Measurements from ENCODE around the gene MT1X.

MT1X gene

DNA sequence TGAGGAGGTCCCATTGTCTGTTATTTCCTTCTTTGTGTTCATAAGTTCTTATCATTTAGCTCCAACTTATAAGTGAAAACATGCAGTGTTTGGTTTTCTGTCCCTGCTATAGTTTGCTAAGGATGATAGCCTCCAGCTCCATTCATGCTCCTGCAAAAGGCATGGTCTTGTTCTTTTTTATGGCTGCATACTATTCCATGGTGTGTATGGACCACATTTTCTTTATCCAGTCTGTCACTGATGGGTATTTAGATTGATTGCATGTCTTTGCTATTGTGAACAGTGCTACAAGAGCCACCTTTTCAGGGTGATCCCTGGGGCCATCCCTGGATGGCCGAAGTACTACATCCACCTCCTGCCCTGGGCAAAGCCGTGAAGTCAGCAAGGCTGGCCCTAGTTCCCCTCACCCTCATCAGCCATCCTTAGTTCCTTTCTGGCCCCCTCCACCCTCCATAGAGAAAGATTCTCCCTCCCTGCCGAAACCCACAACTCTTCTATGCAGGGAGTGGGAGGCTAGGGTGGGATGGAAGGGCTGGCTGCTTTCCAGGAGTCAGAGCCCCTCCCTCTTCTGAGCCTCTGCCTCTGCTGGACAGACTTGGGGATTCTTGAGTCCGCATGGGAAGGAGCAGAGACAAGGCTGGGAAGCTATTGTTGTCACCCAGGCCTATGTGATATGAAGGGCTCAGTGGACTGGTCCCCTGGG, 8.3 kb downstream of the MT1X start:
- H3K79me2 ChIP-seq (ENCODE audit: insufficient read depth, low read length): no peaks in the 10 kb centered on the region
- H3K9ac ChIP-seq (ENCODE audit: low read depth, low read length, poor library complexity, severe bottlenecking): no peak overlapping the region
- no peaks in the 10 kb centered on the region for H3F3A ChIP-seq (ENCODE audit: low read depth)
- no peak overlapping the region for H3K4me3 ChIP-seq (ENCODE audit: low read length, poor library complexity, severe bottlenecking)
- H3K9me3 ChIP-seq (ENCODE audit: insufficient read depth, low read depth, low read length): no peaks in the 10 kb centered on the region
- H3K4me2 ChIP-seq (ENCODE audit: low read depth, low read length, poor library complexity, severe bottlenecking): no peak overlapping the region
- H3K4me1 ChIP-seq (ENCODE audit: insufficient read depth, low read length, poor library complexity, severe bottlenecking): no peaks in the 10 kb centered on the region
- H3K36me3 ChIP-seq (ENCODE audit: insufficient read depth, low read length): no peaks in the 10 kb centered on the region
- H2AFZ ChIP-seq (ENCODE audit: low read length): no peak overlapping the region
- no peaks in the 10 kb centered on the region for H3K9me2 ChIP-seq (replicated peaks; ENCODE audit: low read depth, low read length)
- no peaks in the 10 kb centered on the region for H3K27me3 ChIP-seq (ENCODE audit: insufficient read depth, low read length, poor library complexity, severe bottlenecking)
- TF ChIP-seq CTCF (conservative IDR thresholded peaks at IDR 0.05; ENCODE audit: low read length) (no peak), EZH2phosphoT487 (IDR thresholded peaks at IDR 0.05; ENCODE audit: borderline replicate concordance) (no peak)
- no peaks in the 10 kb centered on the region for H4K20me1 ChIP-seq (ENCODE audit: insufficient read depth, low read length, poor library complexity, severe bottlenecking)

DNA sequence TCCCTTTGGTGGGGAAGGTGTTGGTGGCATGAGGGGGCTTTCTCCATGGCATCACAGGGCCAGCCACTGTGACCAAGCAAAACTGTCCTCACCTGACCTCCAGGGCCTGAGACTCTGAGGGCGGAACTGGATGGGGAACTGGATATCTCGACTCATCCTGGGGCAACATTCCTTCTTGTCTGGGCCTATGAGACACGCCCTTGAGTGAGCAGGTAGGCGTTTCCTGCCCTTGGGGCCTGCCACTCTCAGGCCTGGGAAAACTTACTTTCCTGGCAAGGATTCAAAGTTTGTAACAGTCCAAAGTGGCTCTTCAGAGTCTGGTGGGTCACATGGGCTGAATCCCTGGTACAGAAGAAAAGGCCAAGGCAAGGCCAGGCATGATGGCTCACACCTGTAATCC, 9.6 kb downstream of the MT1X start:
- Histone ChIP-seq H3K9me2 (replicated peaks; ENCODE audit: low read depth, low read length) (no peaks in the 10 kb centered on the region), H2AFZ (ENCODE audit: low read length) (no peak overlapping the region), H3K4me2 (ENCODE audit: low read depth, low read length, poor library complexity, severe bottlenecking) (no peak overlapping the region), H3K9ac (ENCODE audit: low read depth, low read length, poor library complexity, severe bottlenecking) (no peak overlapping the region), H3K9me3 (ENCODE audit: insufficient read depth, low read depth, low read length) (no peaks in the 10 kb centered on the region), H4K20me1 (ENCODE audit: insufficient read depth, low read length, poor library complexity, severe bottlenecking) (no peaks in the 10 kb centered on the region), H3K4me1 (ENCODE audit: insufficient read depth, low read length, poor library complexity, severe bottlenecking) (no peaks in the 10 kb centered on the region), H3F3A (ENCODE audit: low read depth) (no peaks in the 10 kb centered on the region), H3K27me3 (ENCODE audit: insufficient read depth, low read length, poor library complexity, severe bottlenecking) (no peaks in the 10 kb centered on the region), H3K4me3 (ENCODE audit: low read length, poor library complexity, severe bottlenecking) (no peak overlapping the region), H3K79me2 (ENCODE audit: insufficient read depth, low read length) (no peaks in the 10 kb centered on the region), H3K36me3 (ENCODE audit: insufficient read depth, low read length) (no peaks in the 10 kb centered on the region)
- no peak for TF ChIP-seq CTCF (conservative IDR thresholded peaks at IDR 0.05; ENCODE audit: low read length)
- no peak for TF ChIP-seq EZH2phosphoT487 (IDR thresholded peaks at IDR 0.05; ENCODE audit: borderline replicate concordance)

DNA sequence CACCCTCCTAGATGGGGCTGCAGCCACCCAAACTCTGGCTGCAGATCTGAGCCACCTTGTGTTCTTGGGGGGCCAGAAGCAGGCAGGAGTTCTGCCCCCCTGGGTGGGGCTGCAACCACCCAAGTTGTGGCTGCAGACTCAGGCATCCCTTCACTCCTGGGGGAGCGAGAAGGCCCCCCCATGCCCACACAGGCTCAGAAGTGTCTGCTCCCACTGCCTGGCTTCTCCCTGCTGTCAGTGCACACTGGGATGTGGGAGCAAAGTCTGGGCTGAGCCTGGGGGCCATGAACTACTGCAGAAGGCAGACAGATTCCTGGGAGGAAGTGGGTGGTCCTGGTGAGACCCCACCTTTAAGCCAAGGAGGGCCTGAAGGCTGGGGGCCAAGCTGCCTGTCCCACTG, 13.0 kb downstream of the MT1X start:
- no peak overlapping the region for H2AFZ ChIP-seq (ENCODE audit: low read length)
- TF ChIP-seq CTCF (conservative IDR thresholded peaks at IDR 0.05; ENCODE audit: low read length): no peak
- TF ChIP-seq EZH2phosphoT487 (IDR thresholded peaks at IDR 0.05; ENCODE audit: borderline replicate concordance): no peak

More for the DNA sequence above, 13.0 kb downstream of the MT1X start:
- Histone ChIP-seq H3K4me3 (ENCODE audit: low read length, poor library complexity, severe bottlenecking) (no peak overlapping the region), H3K9ac (ENCODE audit: low read depth, low read length, poor library complexity, severe bottlenecking) (no peak overlapping the region), H3K9me3 (ENCODE audit: insufficient read depth, low read depth, low read length) (peaks cover 5% of the 10 kb centered on the region; the same call in 1 of the 2 replicates), H3F3A (ENCODE audit: low read depth) (no peaks in the 10 kb centered on the region), H3K9me2 (replicated peaks; ENCODE audit: low read depth, low read length) (no peaks in the 10 kb centered on the region), H4K20me1 (ENCODE audit: insufficient read depth, low read length, poor library complexity, severe bottlenecking) (no peaks in the 10 kb centered on the region), H3K27me3 (ENCODE audit: insufficient read depth, low read length, poor library complexity, severe bottlenecking) (no peaks in the 10 kb centered on the region), H3K4me2 (ENCODE audit: low read depth, low read length, poor library complexity, severe bottlenecking) (no peak overlapping the region), H3K79me2 (ENCODE audit: insufficient read depth, low read length) (no peaks in the 10 kb centered on the region), H3K36me3 (ENCODE audit: insufficient read depth, low read length) (no peaks in the 10 kb centered on the region), H3K4me1 (ENCODE audit: insufficient read depth, low read length, poor library complexity, severe bottlenecking) (no peaks in the 10 kb centered on the region)
